ENCODE measurements around the gene TNXB. TPM values are rescaled to one million over a fixed set of nuclear protein-coding genes. Genes with fewer than 3 reads are reported as not detected.
"Not testable (repeated sequence)": the region's sequence is repeated elsewhere in the genome, so short reads cannot be mapped to it uniquely, and the experiment has no call there.

TNXB gene
- polyA plus RNA-seq, 1 donor from 2014 or later: 3.3 TPM

DNA sequence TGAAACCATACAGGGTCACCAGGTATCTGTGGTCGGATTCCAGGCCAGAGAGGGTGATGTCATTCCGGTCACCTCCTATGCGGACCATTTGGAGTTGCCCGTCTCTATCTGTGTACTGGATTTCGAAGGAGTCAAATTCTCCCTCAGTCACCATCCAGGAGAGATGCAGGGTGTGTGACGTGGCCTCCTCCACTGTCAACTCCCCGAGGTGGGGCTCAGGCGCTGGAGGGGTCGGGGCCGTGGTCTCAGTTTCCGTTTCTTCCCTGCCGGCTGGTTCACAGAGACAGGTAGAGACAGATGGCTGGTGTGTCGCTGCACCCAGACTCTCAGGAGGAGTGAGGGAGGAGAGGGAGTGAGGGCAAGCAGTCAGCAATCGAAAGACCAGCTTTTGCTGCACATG is 40.3 kb downstream of the TNXB start:
- H3F3A ChIP-seq (ENCODE audit: insufficient read depth, low read length, poor library complexity, severe bottlenecking): no peaks in the 10 kb centered on the region
- no peaks in the 10 kb centered on the region for H3K9me2 ChIP-seq (ENCODE audit: insufficient read depth, low read length)
- no peak overlapping the region for H3K27ac ChIP-seq (ENCODE audit: low read length)
- no peaks in the 10 kb centered on the region for H3K9me3 ChIP-seq (ENCODE audit: low read length)
- no peaks in the 10 kb centered on the region for H3K27me3 ChIP-seq (ENCODE audit: insufficient read depth, low read depth, low read length)
- TF ChIP-seq EP300 (conservative IDR thresholded peaks at IDR 0.05; ENCODE audit: poor library complexity, severe bottlenecking) (no peak), SMC3 (conservative IDR thresholded peaks at IDR 0.05; ENCODE audit: poor library complexity) (no peak), POLR2AphosphoS5 (IDR thresholded peaks at IDR 0.05) (no peak), MXI1 (conservative IDR thresholded peaks at IDR 0.05; ENCODE audit: poor library complexity, severe bottlenecking) (no peak), RAD21 (conservative IDR thresholded peaks at IDR 0.05) (no peak), TAF1 (IDR thresholded peaks at IDR 0.05; ENCODE audit: low read depth) (no peak), EZH2 (IDR thresholded peaks at IDR 0.05; ENCODE audit: borderline replicate concordance, insufficient read depth, low read length, poor library complexity, severe bottlenecking) (no peak)
- TF ChIP-seq, protein P1, sequence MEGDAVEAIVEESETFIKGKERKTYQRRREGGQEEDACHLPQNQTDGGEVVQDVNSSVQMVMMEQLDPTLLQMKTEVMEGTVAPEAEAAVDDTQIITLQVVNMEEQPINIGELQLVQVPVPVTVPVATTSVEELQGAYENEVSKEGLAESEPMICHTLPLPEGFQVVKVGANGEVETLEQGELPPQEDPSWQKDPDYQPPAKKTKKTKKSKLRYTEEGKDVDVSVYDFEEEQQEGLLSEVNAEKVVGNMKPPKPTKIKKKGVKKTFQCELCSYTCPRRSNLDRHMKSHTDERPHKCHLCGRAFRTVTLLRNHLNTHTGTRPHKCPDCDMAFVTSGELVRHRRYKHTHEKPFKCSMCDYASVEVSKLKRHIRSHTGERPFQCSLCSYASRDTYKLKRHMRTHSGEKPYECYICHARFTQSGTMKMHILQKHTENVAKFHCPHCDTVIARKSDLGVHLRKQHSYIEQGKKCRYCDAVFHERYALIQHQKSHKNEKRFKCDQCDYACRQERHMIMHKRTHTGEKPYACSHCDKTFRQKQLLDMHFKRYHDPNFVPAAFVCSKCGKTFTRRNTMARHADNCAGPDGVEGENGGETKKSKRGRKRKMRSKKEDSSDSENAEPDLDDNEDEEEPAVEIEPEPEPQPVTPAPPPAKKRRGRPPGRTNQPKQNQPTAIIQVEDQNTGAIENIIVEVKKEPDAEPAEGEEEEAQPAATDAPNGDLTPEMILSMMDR (IDR thresholded peaks at IDR 0.05; ENCODE audit: poor library complexity, severe bottlenecking): no peak
- TF ChIP-seq, protein P2, sequence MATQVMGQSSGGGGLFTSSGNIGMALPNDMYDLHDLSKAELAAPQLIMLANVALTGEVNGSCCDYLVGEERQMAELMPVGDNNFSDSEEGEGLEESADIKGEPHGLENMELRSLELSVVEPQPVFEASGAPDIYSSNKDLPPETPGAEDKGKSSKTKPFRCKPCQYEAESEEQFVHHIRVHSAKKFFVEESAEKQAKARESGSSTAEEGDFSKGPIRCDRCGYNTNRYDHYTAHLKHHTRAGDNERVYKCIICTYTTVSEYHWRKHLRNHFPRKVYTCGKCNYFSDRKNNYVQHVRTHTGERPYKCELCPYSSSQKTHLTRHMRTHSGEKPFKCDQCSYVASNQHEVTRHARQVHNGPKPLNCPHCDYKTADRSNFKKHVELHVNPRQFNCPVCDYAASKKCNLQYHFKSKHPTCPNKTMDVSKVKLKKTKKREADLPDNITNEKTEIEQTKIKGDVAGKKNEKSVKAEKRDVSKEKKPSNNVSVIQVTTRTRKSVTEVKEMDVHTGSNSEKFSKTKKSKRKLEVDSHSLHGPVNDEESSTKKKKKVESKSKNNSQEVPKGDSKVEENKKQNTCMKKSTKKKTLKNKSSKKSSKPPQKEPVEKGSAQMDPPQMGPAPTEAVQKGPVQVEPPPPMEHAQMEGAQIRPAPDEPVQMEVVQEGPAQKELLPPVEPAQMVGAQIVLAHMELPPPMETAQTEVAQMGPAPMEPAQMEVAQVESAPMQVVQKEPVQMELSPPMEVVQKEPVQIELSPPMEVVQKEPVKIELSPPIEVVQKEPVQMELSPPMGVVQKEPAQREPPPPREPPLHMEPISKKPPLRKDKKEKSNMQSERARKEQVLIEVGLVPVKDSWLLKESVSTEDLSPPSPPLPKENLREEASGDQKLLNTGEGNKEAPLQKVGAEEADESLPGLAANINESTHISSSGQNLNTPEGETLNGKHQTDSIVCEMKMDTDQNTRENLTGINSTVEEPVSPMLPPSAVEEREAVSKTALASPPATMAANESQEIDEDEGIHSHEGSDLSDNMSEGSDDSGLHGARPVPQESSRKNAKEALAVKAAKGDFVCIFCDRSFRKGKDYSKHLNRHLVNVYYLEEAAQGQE (IDR thresholded peaks at IDR 0.05; ENCODE audit: borderline replicate concordance): no peak
- no peak overlapping the region for H3K9ac ChIP-seq (ENCODE audit: low read length)
- H4K20me1 ChIP-seq (ENCODE audit: insufficient read depth): no peaks in the 10 kb centered on the region
- no peaks in the 10 kb centered on the region for H3K36me3 ChIP-seq (ENCODE audit: insufficient read depth, low read length)
- H3K79me2 ChIP-seq (replicated peaks; ENCODE audit: insufficient read depth, low read length): no peaks in the 10 kb centered on the region
- H3K4me3 ChIP-seq (ENCODE audit: low read length): no peak overlapping the region
- no peak overlapping the region for H3K4me2 ChIP-seq (ENCODE audit: low read length)
- no peak overlapping the region for H2AFZ ChIP-seq (ENCODE audit: low read depth, low read length)

DNA sequence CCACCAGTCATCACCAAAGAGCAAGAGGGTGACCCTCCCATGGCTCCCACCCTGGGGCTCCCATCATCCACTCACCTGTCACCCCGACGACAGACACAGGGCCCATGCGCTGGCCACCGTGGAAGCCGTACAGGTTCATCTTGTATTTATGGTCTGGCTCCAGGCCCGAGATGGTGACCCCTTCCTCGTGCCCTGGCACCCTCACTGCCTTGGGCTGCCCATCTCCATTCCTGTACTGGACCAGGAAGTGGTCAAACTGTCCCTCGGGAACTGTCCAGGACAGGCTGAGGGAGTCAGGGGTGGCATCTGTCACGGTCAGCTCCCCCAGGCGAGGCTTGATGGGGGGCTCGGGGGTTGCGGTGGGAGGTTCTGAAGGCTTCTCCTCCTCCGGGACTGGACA is 40.8 kb downstream of the TNXB start:
- H3K9me2 ChIP-seq (ENCODE audit: insufficient read depth, low read length); H3K27me3 ChIP-seq (ENCODE audit: insufficient read depth, low read depth, low read length); H3K4me3 ChIP-seq (ENCODE audit: low read length); H3K27ac ChIP-seq (ENCODE audit: low read length); H2AFZ ChIP-seq (ENCODE audit: low read depth, low read length); H3K4me2 ChIP-seq (ENCODE audit: low read length); H3K79me2 ChIP-seq (replicated peaks; ENCODE audit: insufficient read depth, low read length); H3F3A ChIP-seq (ENCODE audit: insufficient read depth, low read length, poor library complexity, severe bottlenecking); H3K9me3 ChIP-seq (ENCODE audit: low read length); H3K36me3 ChIP-seq (ENCODE audit: insufficient read depth, low read length); H3K9ac ChIP-seq (ENCODE audit: low read length); H4K20me1 ChIP-seq (ENCODE audit: insufficient read depth): not testable (repeated sequence)

DNA sequence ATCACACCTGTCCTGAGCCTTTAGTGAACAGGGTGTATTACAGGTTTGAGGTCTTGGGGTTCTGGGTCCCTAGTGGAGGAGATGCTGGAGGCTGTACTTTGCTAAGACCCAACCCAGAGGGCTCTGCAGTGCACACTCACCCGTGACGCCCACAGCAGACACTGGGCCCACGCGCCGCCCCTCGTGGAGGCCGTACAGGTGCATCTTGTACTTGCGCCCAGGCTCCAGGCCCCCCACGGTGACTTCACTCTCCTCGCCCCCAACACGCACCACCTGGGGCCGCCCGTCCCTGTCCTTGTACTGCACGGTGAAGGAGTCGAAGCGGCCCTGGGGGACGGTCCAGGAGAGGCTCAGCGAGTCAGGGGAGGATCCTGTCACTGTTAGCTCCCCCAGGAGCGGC is 41.6 kb downstream of the TNXB start:
- not testable (repeated sequence) for H3K4me3 ChIP-seq (ENCODE audit: low read length); H3K79me2 ChIP-seq (replicated peaks; ENCODE audit: insufficient read depth, low read length); H3K36me3 ChIP-seq (ENCODE audit: insufficient read depth, low read length)

More for the DNA sequence above, 41.6 kb downstream of the TNXB start:
- H3K27ac ChIP-seq (ENCODE audit: low read length); H3K9me3 ChIP-seq (ENCODE audit: low read length); H3K9me2 ChIP-seq (ENCODE audit: insufficient read depth, low read length); H4K20me1 ChIP-seq (ENCODE audit: insufficient read depth); H3K4me2 ChIP-seq (ENCODE audit: low read length); H3F3A ChIP-seq (ENCODE audit: insufficient read depth, low read length, poor library complexity, severe bottlenecking); H3K27me3 ChIP-seq (ENCODE audit: insufficient read depth, low read depth, low read length); H3K9ac ChIP-seq (ENCODE audit: low read length); H2AFZ ChIP-seq (ENCODE audit: low read depth, low read length): not testable (repeated sequence)

Measured in neural cell (in vitro differentiated cells).